Measurements from ENCODE around the gene PABPC1L2A. TPM values are rescaled to one million over a fixed set of nuclear protein-coding genes. Genes with fewer than 3 reads are reported as not detected.
"Not testable (repeated sequence)": the region's sequence is repeated elsewhere in the genome, so short reads cannot be mapped to it uniquely, and the experiment has no call there.

The PABPC1L2A gene
- total and polyA plus RNA-seq, 2 donors from 2014 or later = not detected

DNA sequence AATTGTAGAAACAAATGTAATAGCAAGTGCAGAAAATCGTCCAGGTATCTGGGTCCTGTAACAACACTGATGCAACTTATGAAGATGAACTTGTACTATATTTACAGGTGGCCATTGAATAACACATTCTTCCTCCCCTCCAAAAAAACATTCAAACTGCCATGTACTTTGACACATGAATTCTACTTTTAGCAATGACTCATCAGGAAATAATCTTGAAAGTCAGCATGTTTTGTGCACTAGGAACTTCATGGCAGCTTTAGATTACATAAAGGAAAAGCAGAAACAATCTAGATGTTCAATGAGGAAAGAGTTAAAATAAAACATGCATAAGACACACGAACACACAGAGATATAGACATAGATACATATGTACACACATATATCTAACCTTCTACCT is 2.5 kb downstream of the PABPC1L2A start:
- H3K27me3 ChIP-seq (ENCODE audit: control insufficient read depth, insufficient read depth, low read length) = no peaks in the 10 kb centered on the region
- intact Hi-C loops (cut with DNase I) = no loop called here
- TF ChIP-seq CTCF (IDR thresholded peaks at IDR 0.05; ENCODE audit: borderline replicate concordance, extremely low read depth, insufficient read depth) = no peak
- FAIRE-seq (no peak), DNase-seq (no peak)
- no peaks in the 10 kb centered on the region for H3K36me3 ChIP-seq (ENCODE audit: control insufficient read depth in 2 of 3, insufficient read depth in 3 of 3, low read length in 3 of 3)
- H3K9ac ChIP-seq (ENCODE audit: low read length in 3 of 3) = no peak overlapping the region
- no peak overlapping the region for H3K27ac ChIP-seq (ENCODE audit: low read depth in 2 of 2, low read length in 2 of 2)
- H3K4me1 ChIP-seq (ENCODE audit: control insufficient read depth in 2 of 3, insufficient read depth in 2 of 3, low read depth in 1 of 3, low read length in 3 of 3) = no peaks in the 10 kb centered on the region
- H3K9me3 ChIP-seq (ENCODE audit: control insufficient read depth in 2 of 3, insufficient read depth in 1 of 3, low read length in 3 of 3) = no peaks in the 10 kb centered on the region
- no peak overlapping the region for H3K4me3 ChIP-seq (ENCODE audit: low read length in 3 of 3)

- H3K27ac ChIP-seq (ENCODE audit: low read depth in 2 of 2, low read length in 2 of 2) = no peak overlapping the region
- TF ChIP-seq CTCF (IDR thresholded peaks at IDR 0.05; ENCODE audit: borderline replicate concordance, extremely low read depth, insufficient read depth) = no peak
- no peak for FAIRE-seq
- H3K27me3 ChIP-seq (ENCODE audit: control insufficient read depth, insufficient read depth, low read length) = no peaks in the 10 kb centered on the region
- no peaks in the 10 kb centered on the region for H3K9me3 ChIP-seq (ENCODE audit: control insufficient read depth in 2 of 3, insufficient read depth in 1 of 3, low read length in 3 of 3)
- H3K36me3 ChIP-seq (ENCODE audit: control insufficient read depth in 2 of 3, insufficient read depth in 3 of 3, low read length in 3 of 3) = no peaks in the 10 kb centered on the region
- no peak overlapping the region for H3K4me3 ChIP-seq (ENCODE audit: low read length in 3 of 3)
- no peaks in the 10 kb centered on the region for H3K4me1 ChIP-seq (ENCODE audit: control insufficient read depth in 2 of 3, insufficient read depth in 2 of 3, low read depth in 1 of 3, low read length in 3 of 3)
- DNase-seq = peak in 1 of 5 donors; percentile 69
- H3K9ac ChIP-seq (ENCODE audit: low read length in 3 of 3) = no peak overlapping the region
- intact Hi-C loops (cut with DNase I) = no loop called here
Observed at GRCh38 chrX:73069365-73070035, 9.8 kb downstream of the PABPC1L2A start.

DNA sequence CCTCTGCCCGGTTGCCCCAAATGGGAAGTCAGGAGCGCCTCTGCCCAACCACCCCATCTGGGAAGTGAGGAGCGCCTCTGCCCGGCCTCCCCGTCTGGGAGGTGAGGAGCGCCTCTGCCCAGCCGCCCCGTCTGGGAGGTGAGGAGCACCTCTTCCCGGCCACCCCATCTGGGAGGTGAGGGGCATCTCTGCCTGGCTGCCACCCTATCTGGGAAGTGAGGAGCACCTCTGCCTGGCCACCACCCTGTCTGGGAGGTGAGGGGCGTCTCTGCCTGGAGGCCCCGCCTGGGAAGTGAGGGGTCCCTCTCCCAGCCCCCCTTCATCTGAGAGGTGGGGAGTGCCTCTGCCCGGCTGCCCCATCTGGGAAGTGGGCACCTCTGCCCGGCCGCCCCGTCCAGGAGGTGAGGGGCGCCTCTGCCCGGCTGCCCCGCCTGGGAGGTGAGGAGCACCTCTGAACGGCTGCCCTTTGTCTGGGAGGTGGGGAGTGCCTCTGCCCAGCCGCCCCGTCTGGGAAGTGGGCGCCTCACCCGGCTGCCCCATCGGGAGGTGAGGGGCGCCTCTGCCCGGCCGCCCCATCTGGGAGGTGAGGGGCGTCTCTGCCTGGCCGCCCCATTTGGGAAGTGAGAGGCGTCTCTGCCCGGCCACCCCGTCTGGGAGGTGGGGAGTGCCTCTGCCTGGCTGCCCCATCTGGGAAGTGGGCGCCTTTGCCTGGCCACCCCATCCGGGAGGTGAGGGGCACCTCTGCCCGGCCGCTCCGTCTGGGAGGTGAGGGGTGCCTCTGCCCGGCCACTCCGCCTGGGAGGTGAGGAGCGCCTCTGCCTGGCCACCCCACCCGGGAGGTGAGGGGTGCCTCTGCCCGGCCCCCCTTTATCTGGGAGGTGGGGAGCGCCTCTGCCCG is 10.6 kb downstream of the PABPC1L2A start:
- Histone ChIP-seq H3K9ac (ENCODE audit: low read length in 3 of 3) (no peak overlapping the region), H3K27ac (ENCODE audit: low read depth in 2 of 2, low read length in 2 of 2) (no peak overlapping the region), H3K36me3 (ENCODE audit: control insufficient read depth in 2 of 3, insufficient read depth in 3 of 3, low read length in 3 of 3) (no peaks in the 10 kb centered on the region), H3K9me3 (ENCODE audit: control insufficient read depth in 2 of 3, insufficient read depth in 1 of 3, low read length in 3 of 3) (no peaks in the 10 kb centered on the region), H3K4me3 (ENCODE audit: low read length in 3 of 3) (no peak overlapping the region), H3K27me3 (ENCODE audit: control insufficient read depth, insufficient read depth, low read length) (no peaks in the 10 kb centered on the region), H3K4me1 (ENCODE audit: control insufficient read depth in 2 of 3, insufficient read depth in 2 of 3, low read depth in 1 of 3, low read length in 3 of 3) (no peaks in the 10 kb centered on the region)
- FAIRE-seq (no peak), DNase-seq (peak in 1 of 5 donors; percentile 63)
- TF ChIP-seq CTCF (IDR thresholded peaks at IDR 0.05; ENCODE audit: borderline replicate concordance, extremely low read depth, insufficient read depth) = no peak
- intact Hi-C loops (cut with DNase I) = no loop called here

DNA sequence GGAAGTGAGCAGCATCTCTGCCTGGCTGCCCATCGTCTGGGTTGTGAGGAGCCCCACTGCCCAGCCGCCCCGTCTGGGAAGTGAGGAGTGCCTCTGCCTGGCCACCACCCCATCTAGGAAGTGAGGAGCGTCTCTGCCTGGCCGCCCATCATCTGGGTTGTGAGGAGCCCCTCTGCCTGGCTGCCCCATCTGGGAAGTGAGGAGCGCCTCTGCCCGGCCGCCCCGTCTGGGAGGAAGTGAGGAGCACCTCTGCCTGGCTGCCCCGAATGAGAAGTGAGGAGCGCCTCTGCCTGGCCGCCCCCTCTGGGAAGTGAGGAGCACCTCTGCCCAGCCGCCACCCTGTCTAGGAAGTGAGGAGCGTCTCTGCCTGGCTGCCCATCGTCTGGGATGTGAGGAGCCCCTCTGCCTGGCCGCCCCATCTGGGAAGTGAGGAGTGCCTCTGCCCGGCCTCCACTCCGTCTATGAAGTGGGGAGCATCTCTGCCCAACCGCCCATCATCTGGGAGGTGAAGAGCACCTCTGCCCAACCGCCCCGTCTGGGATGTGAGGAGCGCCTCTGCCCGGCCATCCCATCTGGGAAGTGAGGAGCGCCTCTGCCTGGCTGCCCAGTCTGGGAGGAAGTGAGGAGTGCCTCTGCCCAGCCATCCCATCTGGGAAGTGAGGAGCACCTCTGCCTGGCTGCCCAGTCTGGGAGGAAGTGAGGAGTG is 11.4 kb downstream of the PABPC1L2A start:
- FAIRE-seq; H3K9me3 ChIP-seq (ENCODE audit: control insufficient read depth in 2 of 3, insufficient read depth in 1 of 3, low read length in 3 of 3); H3K9ac ChIP-seq (ENCODE audit: low read length in 3 of 3); H3K4me1 ChIP-seq (ENCODE audit: control insufficient read depth in 2 of 3, insufficient read depth in 2 of 3, low read depth in 1 of 3, low read length in 3 of 3); intact Hi-C loops (cut with DNase I); H3K27me3 ChIP-seq (ENCODE audit: control insufficient read depth, insufficient read depth, low read length); H3K27ac ChIP-seq (ENCODE audit: low read depth in 2 of 2, low read length in 2 of 2); H3K36me3 ChIP-seq (ENCODE audit: control insufficient read depth in 2 of 3, insufficient read depth in 3 of 3, low read length in 3 of 3); H3K4me3 ChIP-seq (ENCODE audit: low read length in 3 of 3): not testable (repeated sequence)
- peak in 1 of 5 donors; percentile 32 for DNase-seq

All from kidney (tissue), 14 donors.